Measurements from ENCODE around the gene MEF2A.

MEF2A gene

GRCh38 chr15:99712415-99712814, 146.6 kb downstream of the MEF2A start:
- FAIRE-seq, result no peak
- DNase-seq (ENCODE audit: insufficient read length, low spot score), result no peak
- TF ChIP-seq POLR2A (IDR thresholded peaks at IDR 0.05; ENCODE audit: low read depth, low read length) (no peak), POU2F2 (IDR thresholded peaks at IDR 0.05; ENCODE audit: low read depth, low read length) (no peak), POLR2AphosphoS5 (IDR thresholded peaks at IDR 0.05; ENCODE audit: low read depth, low read length) (no peak), TAF1 (IDR thresholded peaks at IDR 0.05; ENCODE audit: low read depth, low read length) (no peak), PAX5 (IDR thresholded peaks at IDR 0.05; ENCODE audit: insufficient read depth, low read length, severe bottlenecking) (no peak), SPI1 (IDR thresholded peaks at IDR 0.05; ENCODE audit: low read depth, low read length) (no peak)

DNA sequence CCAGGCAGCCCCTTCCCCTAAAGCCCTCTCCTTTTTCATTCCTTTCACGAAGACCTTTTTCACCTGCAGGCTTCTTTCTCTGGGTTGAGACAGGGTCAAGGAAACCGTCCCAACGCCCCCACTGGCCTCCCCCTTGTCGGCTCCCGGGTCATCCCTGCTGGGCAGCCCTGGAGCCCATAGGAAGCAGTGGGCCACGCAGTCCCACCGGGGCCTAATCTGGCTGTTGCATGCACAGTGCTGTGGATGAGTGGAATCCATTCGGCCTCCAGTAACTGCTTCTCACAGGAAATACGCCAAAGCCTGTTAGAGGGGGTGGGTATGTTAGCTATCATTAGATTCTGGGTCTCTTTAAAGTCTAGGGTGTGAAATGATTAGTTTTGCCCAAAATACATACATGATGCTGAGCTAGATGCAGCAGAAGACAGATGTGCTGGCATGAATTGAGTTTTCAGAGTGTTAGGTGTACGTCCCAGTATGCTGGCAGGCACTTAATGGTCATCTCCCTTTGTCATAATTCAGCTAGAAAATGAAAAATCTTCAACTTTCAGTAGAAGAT, 150.8 kb downstream of the MEF2A start:
- FAIRE-seq, result peak; percentile 16
- TF ChIP-seq PAX5 (IDR thresholded peaks at IDR 0.05; ENCODE audit: insufficient read depth, low read length, severe bottlenecking), result no peak
- TF ChIP-seq TAF1 (IDR thresholded peaks at IDR 0.05; ENCODE audit: low read depth, low read length), result no peak
- TF ChIP-seq POLR2AphosphoS5 (IDR thresholded peaks at IDR 0.05; ENCODE audit: low read depth, low read length), result no peak; the same call in 1 of the 2 replicates
- no peak for TF ChIP-seq POU2F2 (IDR thresholded peaks at IDR 0.05; ENCODE audit: low read depth, low read length)
- no peak for TF ChIP-seq SPI1 (IDR thresholded peaks at IDR 0.05; ENCODE audit: low read depth, low read length)
- no peak for TF ChIP-seq POLR2A (IDR thresholded peaks at IDR 0.05; ENCODE audit: low read depth, low read length)
- DNase-seq (ENCODE audit: insufficient read length, low spot score), result no peak

- peak; percentile 33 for DNase-seq (ENCODE audit: insufficient read length, low spot score)
- FAIRE-seq, result peak; percentile 84
- no peak; the same call in 1 of the 2 replicates for TF ChIP-seq POLR2A (IDR thresholded peaks at IDR 0.05; ENCODE audit: low read depth, low read length)
- no peak for TF ChIP-seq PAX5 (IDR thresholded peaks at IDR 0.05; ENCODE audit: insufficient read depth, low read length, severe bottlenecking)
- no peak; the same call in none of the 2 replicates for TF ChIP-seq POLR2AphosphoS5 (IDR thresholded peaks at IDR 0.05; ENCODE audit: low read depth, low read length)
- TF ChIP-seq SPI1 (IDR thresholded peaks at IDR 0.05; ENCODE audit: low read depth, low read length), result no peak
- no peak for TF ChIP-seq POU2F2 (IDR thresholded peaks at IDR 0.05; ENCODE audit: low read depth, low read length)
- no peak for TF ChIP-seq TAF1 (IDR thresholded peaks at IDR 0.05; ENCODE audit: low read depth, low read length)
These were observed 151.6 kb downstream of the MEF2A start for GRCh38 chr15:99717161-99718009.

DNA sequence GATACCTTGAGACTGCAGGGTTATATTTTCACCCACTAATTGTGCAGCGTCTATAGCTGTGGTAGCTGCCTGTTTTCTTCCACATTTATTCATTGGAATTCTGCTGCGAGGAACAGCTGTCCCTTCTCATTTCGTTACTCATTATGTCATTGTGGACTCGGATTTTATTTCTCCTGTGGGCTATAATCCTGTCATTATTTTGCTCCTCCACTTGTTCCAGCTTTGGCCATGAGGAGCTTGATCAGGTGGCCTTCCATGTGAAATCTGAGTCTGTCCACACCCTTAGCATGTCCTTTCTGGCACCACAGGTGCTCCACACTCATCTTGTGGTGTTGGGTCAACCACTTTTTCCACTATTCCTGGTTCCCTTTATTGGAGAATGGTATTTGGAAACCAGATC, 152.6 kb downstream of the MEF2A start:
- TF ChIP-seq POLR2AphosphoS5 (IDR thresholded peaks at IDR 0.05; ENCODE audit: low read depth, low read length), result no peak
- FAIRE-seq (no peak), DNase-seq (ENCODE audit: insufficient read length, low spot score) (no peak)

- TF ChIP-seq POLR2AphosphoS5 (IDR thresholded peaks at IDR 0.05; ENCODE audit: low read depth, low read length), result no peak
- peak; percentile 21; the same call in 1 of the 2 replicates for TF ChIP-seq POU2F2 (IDR thresholded peaks at IDR 0.05; ENCODE audit: low read depth, low read length)
- FAIRE-seq (peak; percentile 94), DNase-seq (ENCODE audit: insufficient read length, low spot score) (peak; percentile 47)
These were observed 153.3 kb downstream of the MEF2A start for GRCh38 chr15:99719096-99719541.

- FAIRE-seq (no peak), DNase-seq (ENCODE audit: insufficient read length, low spot score) (no peak)
- TF ChIP-seq POLR2A (IDR thresholded peaks at IDR 0.05; ENCODE audit: low read depth, low read length) (no peak), SPI1 (IDR thresholded peaks at IDR 0.05; ENCODE audit: low read depth, low read length) (peak; percentile 40; the same call in 1 of the 2 replicates), TAF1 (IDR thresholded peaks at IDR 0.05; ENCODE audit: low read depth, low read length) (no peak)
These were observed 154.7 kb downstream of the MEF2A start for GRCh38 chr15:99720533-99720932.

DNA sequence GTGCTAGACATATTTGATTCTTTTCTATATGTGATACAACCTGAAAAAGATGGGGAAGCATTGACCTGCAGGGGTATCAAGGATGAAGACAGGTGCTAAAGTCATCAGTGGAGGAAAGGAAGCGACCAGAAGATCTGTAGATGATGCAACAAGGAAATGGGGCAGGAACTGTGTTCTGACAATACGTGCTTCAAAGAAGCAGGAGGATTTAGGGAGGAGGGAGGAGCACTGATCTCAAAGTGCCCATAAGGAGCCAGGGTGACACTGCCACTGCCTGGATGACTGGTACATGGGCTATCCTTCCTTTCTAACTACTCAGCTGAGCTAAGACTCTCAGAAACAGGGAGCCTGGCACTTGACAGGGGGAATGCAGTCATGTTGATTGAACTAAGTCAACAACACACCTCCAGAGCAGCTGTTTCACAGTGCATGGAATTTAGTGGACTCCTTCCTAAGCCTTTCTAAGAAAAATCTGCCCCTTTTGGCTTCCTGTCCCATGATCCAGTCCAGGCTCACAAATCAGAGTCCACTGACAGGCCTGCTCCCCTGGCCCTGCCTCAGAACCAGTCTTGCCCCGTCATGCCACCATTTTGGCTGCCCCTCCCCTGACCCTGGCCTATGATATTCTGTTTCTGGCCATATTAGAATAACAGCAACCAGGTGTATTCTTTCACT, 155.5 kb downstream of the MEF2A start:
- FAIRE-seq (no peak), DNase-seq (ENCODE audit: insufficient read length, low spot score) (no peak)
- TF ChIP-seq SPI1 (IDR thresholded peaks at IDR 0.05; ENCODE audit: low read depth, low read length), result no peak
- TF ChIP-seq TAF1 (IDR thresholded peaks at IDR 0.05; ENCODE audit: low read depth, low read length), result no peak
- no peak for TF ChIP-seq POLR2A (IDR thresholded peaks at IDR 0.05; ENCODE audit: low read depth, low read length)
- TF ChIP-seq PAX5 (IDR thresholded peaks at IDR 0.05; ENCODE audit: insufficient read depth, low read length, severe bottlenecking), result no peak
- TF ChIP-seq POU2F2 (IDR thresholded peaks at IDR 0.05; ENCODE audit: low read depth, low read length), result no peak
- no peak for TF ChIP-seq POLR2AphosphoS5 (IDR thresholded peaks at IDR 0.05; ENCODE audit: low read depth, low read length)

- DNase-seq (ENCODE audit: insufficient read length, low spot score) (no peak), FAIRE-seq (no peak)
- TF ChIP-seq POLR2AphosphoS5 (IDR thresholded peaks at IDR 0.05; ENCODE audit: low read depth, low read length) (no peak), POU2F2 (IDR thresholded peaks at IDR 0.05; ENCODE audit: low read depth, low read length) (no peak), SPI1 (IDR thresholded peaks at IDR 0.05; ENCODE audit: low read depth, low read length) (no peak), POLR2A (IDR thresholded peaks at IDR 0.05; ENCODE audit: low read depth, low read length) (no peak), TAF1 (IDR thresholded peaks at IDR 0.05; ENCODE audit: low read depth, low read length) (no peak), PAX5 (IDR thresholded peaks at IDR 0.05; ENCODE audit: insufficient read depth, low read length, severe bottlenecking) (no peak)
These were observed 156.1 kb downstream of the MEF2A start for GRCh38 chr15:99721896-99722295.

GRCh38 chr15:99722406-99722805, 156.6 kb downstream of the MEF2A start:
- DNase-seq (ENCODE audit: insufficient read length, low spot score), result no peak
- no peak for TF ChIP-seq PAX5 (IDR thresholded peaks at IDR 0.05; ENCODE audit: insufficient read depth, low read length, severe bottlenecking)
- TF ChIP-seq POU2F2 (IDR thresholded peaks at IDR 0.05; ENCODE audit: low read depth, low read length), result no peak
- TF ChIP-seq TAF1 (IDR thresholded peaks at IDR 0.05; ENCODE audit: low read depth, low read length), result no peak
- no peak for TF ChIP-seq POLR2AphosphoS5 (IDR thresholded peaks at IDR 0.05; ENCODE audit: low read depth, low read length)
- TF ChIP-seq POLR2A (IDR thresholded peaks at IDR 0.05; ENCODE audit: low read depth, low read length), result no peak
- TF ChIP-seq SPI1 (IDR thresholded peaks at IDR 0.05; ENCODE audit: low read depth, low read length), result no peak

More at GRCh38 chr15:99722406-99722805, 156.6 kb downstream of the MEF2A start:
- FAIRE-seq, result no peak
